NCI-H128 (cell line): ENCODE measurements around the gene ARHGAP25.

Experiments used
- DNase-seq: peaks from one replicate; lab custom pipeline; 2025; ENCODE audit not compliant: unreplicated experiment; lab: John Stamatoyannopoulos, UW

Gene ARHGAP25

GRCh38 chr2:68855550-68855949 lies 120.9 kb downstream of the ARHGAP25 start:
- DNase-seq: no peak

GRCh38 chr2:68857202-68857845 lies 122.7 kb downstream of the ARHGAP25 start:
- no peak for DNase-seq

GRCh38 chr2:68857855-68858456 lies 123.3 kb downstream of the ARHGAP25 start:
- DNase-seq: no peak

- no peak for DNase-seq
Measured at GRCh38 chr2:68860111-68860510, 125.5 kb downstream of the ARHGAP25 start.

- no peak for DNase-seq
Measured at GRCh38 chr2:68861330-68861729, 126.7 kb downstream of the ARHGAP25 start.

- no peak for DNase-seq
Measured at GRCh38 chr2:68862889-68863288, 128.3 kb downstream of the ARHGAP25 start.

GRCh38 chr2:68863996-68864395 lies 129.4 kb downstream of the ARHGAP25 start:
- no peak for DNase-seq

GRCh38 chr2:68865108-68865507 lies 130.5 kb downstream of the ARHGAP25 start:
- DNase-seq: no peak

- no peak for DNase-seq
Measured at GRCh38 chr2:68870215-68870614, 135.6 kb downstream of the ARHGAP25 start.

GRCh38 chr2:68871159-68871764 lies 136.7 kb downstream of the ARHGAP25 start, which contains the start of gene BMP10:
TSS of gene BMP10 (minus strand) at chr2:68871397. CDS start at chr2:68871358, 39 bp downstream.
- no peak for DNase-seq
